Brain microvascular endothelial cell (primary cell): ENCODE results near the gene PRR20B.
"Not testable (repeated sequence)": the region's sequence is repeated elsewhere in the genome, so short reads cannot be mapped to it uniquely, and the experiment has no call there.

ENCODE experiments used
- DNase-seq: peaks from one replicate; pipeline ENCODE4 v3.0.0-alpha.2; 2020
- H3K27ac ChIP-seq: fragments of 250-450 bp; sonication (Bioruptor Pico); 2 replicates; pipeline ENCODE4 v1.5.1; 2020; ENCODE audit warnings: mild to moderate bottlenecking, moderate library complexity
- H3K27me3 ChIP-seq: fragments of 250-450 bp; sonication (Bioruptor Pico); replicated peaks from 2 replicates; pipeline ENCODE4 v1.5.1; 2020; ENCODE audit warnings: mild to moderate bottlenecking
- H3K36me3 ChIP-seq: fragments of 250-450 bp; sonication (Bioruptor Pico); replicated peaks from 2 replicates; pipeline ENCODE4 v1.5.1; 2020; ENCODE audit warnings: mild to moderate bottlenecking
- H3K4me3 ChIP-seq: 2 replicates; pipeline ENCODE4 v1.5.1; 2011; ENCODE audit warnings: low read depth, mild to moderate bottlenecking, control low read depth, low read length, moderate library complexity
- in situ Hi-C: cut with HindIII; loops from 2 replicates; pipeline ENCODE4 v1.10.0; 2017; ENCODE audit warnings: low sequenced_read_pairs, low pct_ligation_motif_present
- TF ChIP-seq, protein P1 (sequence below): IDR thresholded peaks from 2 replicates; pipeline ENCODE4 v1.5.1; 2011; ENCODE audit warnings: low read depth, mild to moderate bottlenecking, moderate library complexity, low read length, control low read depth, inconsistent platforms; ENCODE audit errors: missing control alignments

Gene PRR20B

DNA sequence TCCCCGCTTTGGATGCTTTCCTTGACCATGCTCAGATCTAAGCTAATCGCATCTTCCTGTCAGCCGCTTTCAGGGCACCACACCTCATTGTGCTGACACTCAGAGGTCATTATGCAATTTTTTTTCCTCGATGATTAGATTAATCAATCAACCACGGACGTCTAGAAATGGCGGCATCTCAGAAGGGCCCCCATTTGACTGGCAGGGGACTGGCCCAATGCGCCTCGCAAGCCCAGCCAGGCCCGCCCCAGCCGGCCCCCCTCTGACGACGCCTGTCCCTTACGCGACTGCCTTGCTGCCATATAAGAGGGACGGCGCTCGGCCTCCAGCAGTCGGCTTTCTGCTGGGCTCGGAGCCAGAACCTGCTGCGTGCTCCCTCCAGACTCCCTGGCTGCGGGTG, at the start of gene PRR20B:
TSS of gene PRR20B (plus strand) at position 301 of the 400 bp plus-strand sequence. CDS start 387 bp downstream, outside the sequence.
- DNase-seq, H3K27ac ChIP-seq, in situ Hi-C loops, H3K27me3 ChIP-seq, H3K4me3 ChIP-seq, H3K36me3 ChIP-seq: not testable (repeated sequence)

DNA sequence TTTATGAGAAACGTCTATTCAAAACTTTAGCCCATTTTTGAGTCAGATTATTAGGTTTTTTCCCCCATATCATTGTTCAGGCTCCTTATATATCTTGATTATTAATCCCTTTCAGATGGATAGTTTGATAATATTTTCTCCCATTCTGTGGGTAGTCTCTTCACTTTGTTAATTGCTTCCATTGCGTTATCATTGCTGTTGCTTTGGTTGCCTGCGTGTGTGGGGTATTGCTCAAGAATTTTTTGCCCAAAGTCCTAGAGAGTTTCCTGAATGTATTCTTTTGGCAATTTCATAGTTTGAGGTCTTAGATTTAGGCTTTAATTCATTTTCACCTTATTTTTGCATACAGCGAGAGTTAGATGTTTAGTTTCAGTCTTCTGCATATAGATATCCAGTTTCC, 32.3 kb upstream of the PRR20B start:
- Histone ChIP-seq H3K27me3 (no peaks in the 10 kb centered on the region), H3K36me3 (no peaks in the 10 kb centered on the region), H3K27ac (no peak overlapping the region), H3K4me3 (no peak overlapping the region)
- TF ChIP-seq, protein P1, sequence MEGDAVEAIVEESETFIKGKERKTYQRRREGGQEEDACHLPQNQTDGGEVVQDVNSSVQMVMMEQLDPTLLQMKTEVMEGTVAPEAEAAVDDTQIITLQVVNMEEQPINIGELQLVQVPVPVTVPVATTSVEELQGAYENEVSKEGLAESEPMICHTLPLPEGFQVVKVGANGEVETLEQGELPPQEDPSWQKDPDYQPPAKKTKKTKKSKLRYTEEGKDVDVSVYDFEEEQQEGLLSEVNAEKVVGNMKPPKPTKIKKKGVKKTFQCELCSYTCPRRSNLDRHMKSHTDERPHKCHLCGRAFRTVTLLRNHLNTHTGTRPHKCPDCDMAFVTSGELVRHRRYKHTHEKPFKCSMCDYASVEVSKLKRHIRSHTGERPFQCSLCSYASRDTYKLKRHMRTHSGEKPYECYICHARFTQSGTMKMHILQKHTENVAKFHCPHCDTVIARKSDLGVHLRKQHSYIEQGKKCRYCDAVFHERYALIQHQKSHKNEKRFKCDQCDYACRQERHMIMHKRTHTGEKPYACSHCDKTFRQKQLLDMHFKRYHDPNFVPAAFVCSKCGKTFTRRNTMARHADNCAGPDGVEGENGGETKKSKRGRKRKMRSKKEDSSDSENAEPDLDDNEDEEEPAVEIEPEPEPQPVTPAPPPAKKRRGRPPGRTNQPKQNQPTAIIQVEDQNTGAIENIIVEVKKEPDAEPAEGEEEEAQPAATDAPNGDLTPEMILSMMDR = no peak
- DNase-seq = no peak
- in situ Hi-C loops = no loop called here

DNA sequence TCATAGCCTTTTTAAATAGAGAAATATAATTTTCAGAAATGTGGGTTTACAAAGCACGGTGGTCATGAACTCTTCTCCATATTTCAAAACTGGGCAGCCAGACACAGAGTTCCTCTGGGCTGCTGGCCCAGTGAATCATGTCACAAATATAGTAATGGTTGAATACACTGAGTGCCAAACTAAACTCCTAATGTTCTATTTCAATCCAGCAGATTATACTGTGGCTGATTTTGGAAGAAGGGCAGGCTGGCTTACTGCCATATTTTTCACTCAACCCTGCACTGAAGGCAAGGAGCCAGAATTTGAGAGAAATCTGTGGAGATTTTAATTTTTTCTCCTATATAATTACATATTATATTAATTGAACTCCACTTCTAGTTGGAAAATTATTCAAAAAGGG, 23.6 kb upstream of the PRR20B start:
- DNase-seq = no peak
- Histone ChIP-seq H3K27me3 (no peaks in the 10 kb centered on the region), H3K27ac (no peak overlapping the region), H3K4me3 (no peak overlapping the region), H3K36me3 (no peaks in the 10 kb centered on the region)
- TF ChIP-seq, protein P1 = no peak
- in situ Hi-C loops = no loop called here

DNA sequence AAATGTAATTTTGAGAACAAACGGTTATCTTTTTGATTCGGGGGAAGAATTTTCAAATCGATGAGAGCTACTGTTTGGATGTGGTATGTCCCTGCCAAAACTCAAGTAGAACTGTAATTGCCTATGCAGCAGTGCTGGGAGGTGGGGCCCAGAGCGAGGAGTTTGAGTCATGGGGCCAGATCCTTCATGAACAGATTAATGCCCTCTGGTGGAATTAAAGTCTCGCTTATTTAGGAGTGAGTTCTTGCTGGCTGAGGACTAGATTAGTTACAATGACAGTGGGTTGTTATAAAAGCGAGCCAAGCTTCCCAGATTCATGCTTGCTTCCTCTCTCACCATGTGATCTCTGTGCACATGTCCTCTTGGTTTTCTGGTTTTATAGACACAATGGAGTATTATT, 18.4 kb upstream of the PRR20B start:
- in situ Hi-C loops = no loop called here
- no peak for DNase-seq
- Histone ChIP-seq H3K4me3 (no peak overlapping the region), H3K27ac (no peak overlapping the region), H3K36me3 (no peaks in the 10 kb centered on the region), H3K27me3 (no peaks in the 10 kb centered on the region)
- TF ChIP-seq, protein P1 = no peak

DNA sequence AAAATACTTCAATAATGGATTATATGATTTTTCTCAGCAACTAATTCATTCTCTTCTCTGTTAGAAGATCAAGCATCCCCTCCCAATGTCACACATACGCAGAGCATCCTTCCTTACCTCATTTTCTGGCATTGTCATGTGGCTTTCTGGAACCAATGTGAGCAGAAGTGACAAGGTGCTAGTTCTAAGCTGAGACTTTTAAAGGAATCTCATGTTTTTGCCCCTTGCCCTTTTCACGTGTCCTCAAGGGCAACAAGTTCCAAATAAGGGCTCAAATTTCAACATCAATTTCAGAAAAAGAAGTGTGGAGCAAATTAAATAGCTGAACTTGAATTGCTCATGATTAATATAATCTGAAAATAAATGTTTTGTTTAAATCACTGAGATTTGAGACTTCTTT, 11.2 kb upstream of the PRR20B start:
- DNase-seq = no peak
- no peaks in the 10 kb centered on the region for H3K27me3 ChIP-seq
- TF ChIP-seq, protein P1 = no peak
- H3K36me3 ChIP-seq = no peaks in the 10 kb centered on the region
- no peak overlapping the region for H3K27ac ChIP-seq
- in situ Hi-C loops = no loop called here
- H3K4me3 ChIP-seq = no peak overlapping the region

DNA sequence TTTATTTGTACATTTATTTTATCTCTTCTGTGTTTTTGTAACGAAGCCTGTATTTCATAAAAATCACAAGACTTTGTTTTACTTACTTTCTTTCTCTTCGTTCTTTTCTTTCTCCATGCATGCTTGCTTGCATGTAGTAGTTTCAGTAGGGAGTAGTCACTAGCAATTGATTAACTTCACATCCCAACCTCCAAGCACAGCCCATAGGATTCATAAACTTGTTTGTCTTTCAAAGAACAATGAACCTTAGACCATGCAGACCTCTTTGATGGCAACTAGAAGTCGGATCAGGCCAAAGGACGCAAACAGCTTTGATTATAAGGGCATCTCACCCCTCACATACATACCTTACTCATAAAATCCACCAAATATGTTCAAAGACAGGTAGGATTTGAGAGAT, 9.7 kb upstream of the PRR20B start:
- Histone ChIP-seq H3K27me3 (no peaks in the 10 kb centered on the region), H3K36me3 (no peaks in the 10 kb centered on the region), H3K4me3 (no peak overlapping the region), H3K27ac (no peak overlapping the region)
- no peak for DNase-seq
- in situ Hi-C loops = no loop called here
- TF ChIP-seq, protein P1 = no peak
